MG63 (cell line): ENCODE data around the gene LCN9. TPM values are rescaled to one million over a fixed set of nuclear protein-coding genes. Genes with fewer than 3 reads are reported as not detected.
A peak's percentile ranks its signal among the peaks of the same experiment; 100 is the strongest.
"Not testable (repeated sequence)": the region's sequence is repeated elsewhere in the genome, so short reads cannot be mapped to it uniquely, and the experiment has no call there.

Experiments used
- DNase-seq: peaks from one replicate; pipeline ENCODE4 v3.0.0-alpha.2; 2020
- H3K27me3 ChIP-seq: fragments of 250-450 bp; sonication (Bioruptor Pico); 2 replicates; pipeline ENCODE4 v1.5.1; 2020; ENCODE audit warnings: mild to moderate bottlenecking, moderate library complexity
- H3K36me3 ChIP-seq: fragments of 250-450 bp; sonication (Bioruptor Pico); 2 replicates; pipeline ENCODE4 v1.5.1; 2020; ENCODE audit warnings: mild to moderate bottlenecking, moderate library complexity
- H3K4me3 ChIP-seq: fragments of 250-450 bp; sonication (Bioruptor Pico); 2 replicates; pipeline ENCODE4 v1.5.1; 2020; ENCODE audit warnings: mild to moderate bottlenecking, moderate library complexity
- H3K9me3 ChIP-seq: fragments of 250-450 bp; sonication (Bioruptor Pico); 2 replicates; pipeline ENCODE4 v1.5.1; 2020; ENCODE audit warnings: mild to moderate bottlenecking, moderate library complexity
- total RNA-seq: library from RNA; depleted of rRNA; stranded (reverse); fragments of >200 nt; shearing (Covaris generic); gene quantifications from 2 replicates; pipeline ENCODE4 v1.2.3, GENCODE V29; 2014; ENCODE audit warnings: low replicate concordance; rRNA removed

The LCN9 gene
- total RNA-seq = not detected in 2 replicates

- Histone ChIP-seq H3K36me3 (no peaks in the 10 kb centered on the region), H3K27me3 (no peaks in the 10 kb centered on the region), H3K9me3 (no peaks in the 10 kb centered on the region), H3K4me3 (no peak within 1 kb of the TSS)
- peak; percentile 22 for DNase-seq
Measured at GRCh38 chr9:135662758-135663450, at the start of gene LCN9. Gene LCN9, plus strand, starts transcription at chr9:135663309. Its CDS starts 13 bp downstream, at chr9:135663322.

- no peaks in the 10 kb centered on the region for H3K9me3 ChIP-seq
- DNase-seq = no peak
- no peaks in the 10 kb centered on the region for H3K27me3 ChIP-seq
- no peak overlapping the region for H3K4me3 ChIP-seq
- H3K36me3 ChIP-seq = no peaks in the 10 kb centered on the region
Measured at GRCh38 chr9:135613946-135614805, 48.9 kb upstream of the LCN9 start.

GRCh38 chr9:135614821-135615665, 48.1 kb upstream of the LCN9 start:
- Histone ChIP-seq H3K9me3 (no peaks in the 10 kb centered on the region), H3K4me3 (no peak overlapping the region), H3K36me3 (no peaks in the 10 kb centered on the region), H3K27me3 (no peaks in the 10 kb centered on the region)
- DNase-seq = no peak

GRCh38 chr9:135615666-135616618, 47.2 kb upstream of the LCN9 start:
- H3K9me3 ChIP-seq = no peaks in the 10 kb centered on the region
- DNase-seq = peak; percentile 11
- H3K36me3 ChIP-seq = no peaks in the 10 kb centered on the region
- no peak overlapping the region for H3K4me3 ChIP-seq
- H3K27me3 ChIP-seq = no peaks in the 10 kb centered on the region; the same call in 1 of the 2 replicates

GRCh38 chr9:135616619-135617537, 46.2 kb upstream of the LCN9 start:
- no peaks in the 10 kb centered on the region for H3K9me3 ChIP-seq
- no peak overlapping the region for H3K4me3 ChIP-seq
- DNase-seq = no peak
- H3K36me3 ChIP-seq = no peaks in the 10 kb centered on the region
- H3K27me3 ChIP-seq = no peaks in the 10 kb centered on the region; the same call in 1 of the 2 replicates

GRCh38 chr9:135617538-135617900, 45.6 kb upstream of the LCN9 start:
- Histone ChIP-seq H3K9me3 (no peaks in the 10 kb centered on the region), H3K36me3 (no peaks in the 10 kb centered on the region), H3K4me3 (no peak overlapping the region), H3K27me3 (peaks cover 3% of the 10 kb centered on the region)
- DNase-seq = no peak

GRCh38 chr9:135617991-135618411, 45.1 kb upstream of the LCN9 start:
- no peaks in the 10 kb centered on the region for H3K36me3 ChIP-seq
- DNase-seq = no peak
- no peaks in the 10 kb centered on the region for H3K9me3 ChIP-seq
- no peak overlapping the region for H3K4me3 ChIP-seq
- peaks cover 5% of the 10 kb centered on the region for H3K27me3 ChIP-seq

GRCh38 chr9:135618866-135619598, 44.1 kb upstream of the LCN9 start:
- DNase-seq = no peak

GRCh38 chr9:135619599-135619886, 43.6 kb upstream of the LCN9 start:
- no peak for DNase-seq
- Histone ChIP-seq H3K9me3 (no peaks in the 10 kb centered on the region), H3K36me3 (no peaks in the 10 kb centered on the region), H3K4me3 (no peak overlapping the region), H3K27me3 (peaks cover 5% of the 10 kb centered on the region)

More at GRCh38 chr9:135618866-135619598, 44.1 kb upstream of the LCN9 start:
- Histone ChIP-seq H3K9me3 (no peaks in the 10 kb centered on the region), H3K36me3 (no peaks in the 10 kb centered on the region), H3K4me3 (no peak overlapping the region), H3K27me3 (peaks cover 5% of the 10 kb centered on the region)

GRCh38 chr9:135620558-135620957, 42.6 kb upstream of the LCN9 start:
- peaks cover 5% of the 10 kb centered on the region for H3K27me3 ChIP-seq
- no peak for DNase-seq
- no peak overlapping the region for H3K4me3 ChIP-seq
- H3K9me3 ChIP-seq = no peaks in the 10 kb centered on the region
- no peaks in the 10 kb centered on the region for H3K36me3 ChIP-seq

GRCh38 chr9:135622415-135623020, 40.6 kb upstream of the LCN9 start:
- H3K27me3 ChIP-seq = peaks cover 5% of the 10 kb centered on the region
- no peak for DNase-seq
- H3K36me3 ChIP-seq = no peaks in the 10 kb centered on the region
- H3K9me3 ChIP-seq = peaks cover 4% of the 10 kb centered on the region; the same call in 1 of the 2 replicates
- no peak overlapping the region for H3K4me3 ChIP-seq

GRCh38 chr9:135624282-135624681, 38.8 kb upstream of the LCN9 start:
- peaks cover 5% of the 10 kb centered on the region for H3K27me3 ChIP-seq
- no peak for DNase-seq
- H3K9me3 ChIP-seq = peaks cover 12% of the 10 kb centered on the region
- H3K36me3 ChIP-seq = no peaks in the 10 kb centered on the region
- H3K4me3 ChIP-seq = no peak overlapping the region

- H3K27me3 ChIP-seq = peaks cover 10% of the 10 kb centered on the region; the same call in 1 of the 2 replicates
- DNase-seq = no peak
- no peak overlapping the region for H3K4me3 ChIP-seq
- no peaks in the 10 kb centered on the region for H3K36me3 ChIP-seq
- H3K9me3 ChIP-seq = peaks cover 5% of the 10 kb centered on the region
Measured at GRCh38 chr9:135632841-135633240, 30.3 kb upstream of the LCN9 start.

GRCh38 chr9:135636930-135637530, 26.1 kb upstream of the LCN9 start:
- H3K27me3 ChIP-seq = peaks cover 14% of the 10 kb centered on the region; the same call in 1 of the 2 replicates
- not testable (repeated sequence) for H3K36me3 ChIP-seq, DNase-seq, H3K9me3 ChIP-seq, H3K4me3 ChIP-seq
